ENCODE measurements around the gene CHST1. TPM values are rescaled to one million over a fixed set of nuclear protein-coding genes. Genes with fewer than 3 reads are reported as not detected.

CHST1 gene
- total RNA-seq, 1 donor: 0.09 TPM

- TF ChIP-seq CTCF (IDR thresholded peaks at IDR 0.05; ENCODE audit: insufficient read depth, low read length): no peak
- DNase-seq (ENCODE audit: low read depth): no peak
- H3K4me3 ChIP-seq (ENCODE audit: low read depth, low read length): no peak overlapping the region
Measured at GRCh38 chr11:45684440-45684839, 19.0 kb upstream of the CHST1 start.

- H3K4me3 ChIP-seq (ENCODE audit: low read depth, low read length): no peak overlapping the region
- DNase-seq (ENCODE audit: low read depth): no peak
- no peak for TF ChIP-seq CTCF (IDR thresholded peaks at IDR 0.05; ENCODE audit: insufficient read depth, low read length)
Measured at GRCh38 chr11:45683271-45684058, 18.0 kb upstream of the CHST1 start.

- no peak overlapping the region for H3K4me3 ChIP-seq (ENCODE audit: low read depth, low read length)
- TF ChIP-seq CTCF (IDR thresholded peaks at IDR 0.05; ENCODE audit: insufficient read depth, low read length): no peak
- no peak for DNase-seq (ENCODE audit: low read depth)
Measured at GRCh38 chr11:45679806-45680205, 14.4 kb upstream of the CHST1 start.

GRCh38 chr11:45678976-45679375 is 13.6 kb upstream of the CHST1 start:
- DNase-seq (ENCODE audit: low read depth): no peak
- no peak overlapping the region for H3K4me3 ChIP-seq (ENCODE audit: low read depth, low read length)
- no peak for TF ChIP-seq CTCF (IDR thresholded peaks at IDR 0.05; ENCODE audit: insufficient read depth, low read length)

- no peak overlapping the region for H3K4me3 ChIP-seq (ENCODE audit: low read depth, low read length)
- TF ChIP-seq CTCF (IDR thresholded peaks at IDR 0.05; ENCODE audit: insufficient read depth, low read length): no peak
- no peak for DNase-seq (ENCODE audit: low read depth)
Measured at GRCh38 chr11:45677770-45678512, 12.5 kb upstream of the CHST1 start.

- no peak for DNase-seq (ENCODE audit: low read depth)
- TF ChIP-seq CTCF (IDR thresholded peaks at IDR 0.05; ENCODE audit: insufficient read depth, low read length): no peak
- no peak overlapping the region for H3K4me3 ChIP-seq (ENCODE audit: low read depth, low read length)
Measured at GRCh38 chr11:45676522-45677095, 11.2 kb upstream of the CHST1 start.
